Gastrocnemius medialis (tissue), 4 donors: Measurements from ENCODE around the gene INPP5D. TPM values are rescaled to one million over a fixed set of nuclear protein-coding genes. Genes with fewer than 3 reads are reported as not detected.

ENCODE experiments used
- ATAC-seq, 2 donors: fragments of 150-250 bp; one replicate each; pipeline ENCODE4 v1.9.1; 2016
- DNase-seq, 2 donors: peaks; one replicate each; pipeline ENCODE4 v3.0.0-alpha.2; 2019
- H3K27ac ChIP-seq, 4 donors: fragments of 200-600 bp; sonication (generic); 1 replicate in 1 of 4; 2 replicates in 3 of 4; pipeline ENCODE4 v1.5.1; 2016 to 2018; ENCODE audit warnings: mild to moderate bottlenecking in 2 of 4, moderate library complexity in 1 of 4
- H3K27me3 ChIP-seq, 3 donors: fragments of 200-600 bp; sonication (generic) in 2 of 3; 1 replicate in 1 of 3; 2 replicates in 2 of 3; pipeline versions ENCODE4 v1.5.1 to v1.6.0; 2016 to 2019; ENCODE audit warnings: mild to moderate bottlenecking in 1 of 3, moderate library complexity in 1 of 3
- H3K36me3 ChIP-seq, 2 donors: fragments of 200-600 bp; sonication (generic) in 1 of 2; one replicate each; pipeline ENCODE4 v1.5.1; 2017 to 2018
- H3K4me1 ChIP-seq, 2 donors: fragments of 200-600 bp; sonication (generic) in 1 of 2; one replicate each; pipeline ENCODE4 v1.5.1; 2016 to 2017; ENCODE audit warnings: mild to moderate bottlenecking in 2 of 2
- H3K4me3 ChIP-seq, 4 donors: fragments of 200-600 bp; sonication (generic) in 3 of 4; 1 replicate in 1 of 4; 2 replicates in 3 of 4; pipeline ENCODE4 v1.5.1; 2016 to 2019; ENCODE audit warnings: mild to moderate bottlenecking in 2 of 4
- H3K9me3 ChIP-seq, 3 donors: fragments of 200-600 bp; sonication (generic) in 2 of 3; 1 replicate in 1 of 3; 2 replicates in 2 of 3; pipeline ENCODE4 v1.5.1; 2016 to 2019
- CTCF ChIP-seq, 5 experiments: fragments of 450-650 bp in 3 of 5; fragments of 200-600 bp in 2 of 5; sonication (generic) in 2 of 5; IDR thresholded peaks in 4 of 5; conservative IDR thresholded peaks in 1 of 5; 1 replicate in 4 of 5; 2 replicates in 1 of 5; pipeline ENCODE4 v1.5.1; 2016 to 2019; ENCODE audit warnings: antibody characterized with exemption in 5 of 5, mild to moderate bottlenecking in 3 of 5, moderate library complexity in 3 of 5
- POLR2A ChIP-seq, 2 donors: fragments of 450-650 bp; IDR thresholded peaks; one replicate each; pipeline ENCODE4 v1.6.1; 2017; ENCODE audit warnings: antibody characterized with exemption in 2 of 2, mild to moderate bottlenecking in 2 of 2, moderate library complexity in 2 of 2
- in situ Hi-C, 4 donors: fragments of 200-750 bp; cut with MboI; loops; one replicate each; pipeline versions ENCODE4 v1.15.0 to v1.8.0; 2017; ENCODE audit warnings: low sequenced_read_pairs in 4 of 4
- intact Hi-C: fragments of 100-400 bp; cut with DNase I; formaldehyde crosslinking; loops from one replicate; pipeline ENCODE4 v1.15.1; 2023; ENCODE audit warnings: low total_unique reads
- total RNA-seq, 4 donors: library from RNA; depleted of rRNA; stranded (reverse); fragments of >200 nt; gene quantifications; one replicate each; pipeline versions ENCODE4 v1.1.0 to v1.2.3, GENCODE V29; 2016

The INPP5D gene
- total RNA-seq, 4 donors from 2014 or later, result 1.7 to 18.7 (median 4.9) TPM

DNA sequence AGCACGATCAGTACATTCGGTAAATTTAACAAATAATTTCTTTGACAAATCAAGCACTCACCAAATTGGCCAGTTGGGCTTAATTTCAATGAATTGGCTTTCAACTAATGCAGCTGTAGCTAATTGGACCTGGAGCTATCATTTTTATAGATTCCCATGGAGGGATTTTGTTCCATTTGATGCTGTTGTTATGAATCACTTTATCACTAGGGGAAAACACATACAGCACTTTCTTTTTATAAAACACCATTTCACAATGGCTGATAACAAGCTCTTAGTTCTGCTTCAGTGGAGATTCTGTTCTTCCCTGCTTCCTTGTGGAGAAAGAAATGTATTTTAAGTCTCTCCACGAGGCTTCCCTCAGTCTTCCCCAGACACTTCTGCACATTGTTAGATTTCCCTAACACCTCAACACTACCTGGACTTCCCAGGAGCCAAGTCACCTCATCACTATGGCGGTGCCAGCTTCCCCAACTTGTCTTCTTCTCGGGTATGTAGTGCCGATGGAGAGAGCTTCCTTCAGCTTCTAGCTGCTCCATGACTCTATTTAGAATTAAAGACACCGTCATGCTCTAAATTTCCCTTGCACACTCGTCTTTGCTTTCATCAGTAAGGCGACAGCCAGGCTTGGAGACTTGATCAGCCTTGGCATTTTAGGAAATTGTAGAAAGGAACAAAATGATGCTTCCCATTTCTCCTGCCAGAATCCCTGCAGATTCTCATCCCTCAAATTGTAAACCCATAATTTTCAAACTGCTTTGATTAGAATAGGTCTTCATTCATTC is 72.0 kb downstream of the INPP5D start:
- Histone ChIP-seq H3K27me3 (peaks cover 0 to 7% (median 4%) of the 10 kb centered on the region in 3 donors), H3K4me1 (no peaks in the 10 kb centered on the region), H3K36me3 (no peaks in the 10 kb centered on the region), H3K27ac (no peak overlapping the region), H3K9me3 (no peaks in the 10 kb centered on the region), H3K4me3 (no peak overlapping the region)
- intact Hi-C loops (no loop called here), in situ Hi-C loops (no loop called here)
- ATAC-seq (no peak), DNase-seq (no peak)
- no peak for TF ChIP-seq CTCF (IDR thresholded peaks at IDR 0.05 in 4 of 5, conservative IDR thresholded peaks at IDR 0.05 in 1 of 5)
- no peak for TF ChIP-seq POLR2A (IDR thresholded peaks at IDR 0.05)

GRCh38 chr2:233133239-233133638 is 73.1 kb downstream of the INPP5D start:
- H3K9me3 ChIP-seq, result no peaks in the 10 kb centered on the region
- no peak overlapping the region for H3K4me3 ChIP-seq
- H3K27ac ChIP-seq, result no peak overlapping the region
- ATAC-seq (no peak), DNase-seq (no peak)
- in situ Hi-C loops, result no loop called here
- H3K4me1 ChIP-seq, result no peaks in the 10 kb centered on the region
- no peak for TF ChIP-seq CTCF (IDR thresholded peaks at IDR 0.05 in 4 of 5, conservative IDR thresholded peaks at IDR 0.05 in 1 of 5)
- no peaks in the 10 kb centered on the region for H3K36me3 ChIP-seq
- H3K27me3 ChIP-seq, result peaks cover 0 to 7% (median 0%) of the 10 kb centered on the region in 3 donors
- intact Hi-C loops, result no loop called here

DNA sequence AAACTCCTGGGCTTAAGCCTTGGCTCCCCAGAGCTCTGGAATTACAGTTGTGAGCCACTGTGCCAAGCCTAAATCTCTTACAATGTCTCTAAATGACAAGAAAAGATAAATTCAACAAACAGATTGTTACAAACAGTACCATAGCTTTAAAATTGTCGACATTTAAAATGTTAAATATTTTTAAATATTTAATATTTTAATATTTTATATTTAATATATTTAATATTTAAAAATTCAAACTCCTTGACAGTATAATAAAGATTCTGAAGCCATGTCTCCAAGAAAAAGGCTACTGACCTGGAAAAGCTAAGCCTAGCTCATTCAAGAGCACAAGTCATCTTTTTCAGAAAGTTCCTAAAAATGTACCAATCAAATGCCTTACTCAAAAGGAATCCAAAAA is 75.3 kb downstream of the INPP5D start:
- ATAC-seq (no peak), DNase-seq (no peak)
- no peaks in the 10 kb centered on the region for H3K9me3 ChIP-seq
- no peaks in the 10 kb centered on the region for H3K4me1 ChIP-seq
- TF ChIP-seq POLR2A (IDR thresholded peaks at IDR 0.05) (no peak), CTCF (IDR thresholded peaks at IDR 0.05 in 4 of 5, conservative IDR thresholded peaks at IDR 0.05 in 1 of 5) (no peak)
- H3K4me3 ChIP-seq, result no peak overlapping the region
- peaks cover 0 to 4% (median 0%) of the 10 kb centered on the region in 3 donors for H3K27me3 ChIP-seq
- no peak overlapping the region for H3K27ac ChIP-seq
- in situ Hi-C loops, result no loop called here
- intact Hi-C loops, result no loop called here
- H3K36me3 ChIP-seq, result no peaks in the 10 kb centered on the region

DNA sequence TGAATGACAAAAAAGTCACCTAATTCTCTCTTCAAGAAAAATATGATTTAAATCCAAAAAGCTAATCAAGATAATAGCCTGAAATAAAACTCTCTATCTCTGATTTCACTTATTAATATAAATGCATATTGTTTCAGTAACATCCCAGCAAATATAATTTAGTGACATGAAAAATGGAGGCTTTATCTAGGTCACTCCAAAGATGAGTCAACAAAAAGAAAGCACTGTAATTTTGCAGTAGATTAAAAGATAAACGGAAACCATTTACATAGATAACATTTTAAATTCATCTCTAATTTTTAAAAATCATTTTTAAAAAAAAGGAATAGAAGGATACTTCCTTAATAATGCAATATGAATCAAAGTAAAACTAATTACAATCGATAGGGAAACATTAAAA is 76.9 kb downstream of the INPP5D start:
- H3K27ac ChIP-seq, result no peak overlapping the region
- no peaks in the 10 kb centered on the region for H3K27me3 ChIP-seq
- no peaks in the 10 kb centered on the region for H3K4me1 ChIP-seq
- no peak overlapping the region for H3K4me3 ChIP-seq
- DNase-seq (no peak), ATAC-seq (no peak)
- no peaks in the 10 kb centered on the region for H3K36me3 ChIP-seq
- in situ Hi-C loops, result no loop called here
- no peak for TF ChIP-seq POLR2A (IDR thresholded peaks at IDR 0.05)
- intact Hi-C loops, result no loop called here
- H3K9me3 ChIP-seq, result no peaks in the 10 kb centered on the region

- Histone ChIP-seq H3K4me3 (no peak overlapping the region), H3K9me3 (no peaks in the 10 kb centered on the region), H3K27me3 (peaks cover 0 to 4% (median 0%) of the 10 kb centered on the region in 3 donors), H3K27ac (no peak overlapping the region), H3K4me1 (no peaks in the 10 kb centered on the region), H3K36me3 (no peaks in the 10 kb centered on the region)
- ATAC-seq, result no peak
- in situ Hi-C loops (no loop called here), intact Hi-C loops (no loop called here)
- no peak for DNase-seq
- TF ChIP-seq POLR2A (IDR thresholded peaks at IDR 0.05) (no peak), CTCF (IDR thresholded peaks at IDR 0.05 in 4 of 5, conservative IDR thresholded peaks at IDR 0.05 in 1 of 5) (no peak)
These were observed 80.0 kb downstream of the INPP5D start for GRCh38 chr2:233140077-233140585.
